GM23338 (cell line): Measurements from ENCODE around the gene SIGLEC12. TPM values are rescaled to one million over a fixed set of nuclear protein-coding genes. Genes with fewer than 3 reads are reported as not detected.

Experiments used
- EZH2 ChIP-seq: fragments of 200-600 bp; sonication (generic); IDR thresholded peaks from one replicate; pipeline ENCODE4 v1.8.0; 2017; ENCODE audit warnings: antibody characterized with exemption, mild to moderate bottlenecking, low read depth; ENCODE audit not compliant: unreplicated experiment
- EZH2phosphoT487 ChIP-seq: fragments of 200-600 bp; sonication (generic); IDR thresholded peaks from one replicate; pipeline ENCODE4 v1.8.1; 2018; ENCODE audit warnings: antibody characterized with exemption; ENCODE audit not compliant: unreplicated experiment
- POLR2AphosphoS5 ChIP-seq: IDR thresholded peaks from 2 replicates; pipeline ENCODE4 v1.6.1; 2016; ENCODE audit warnings: antibody characterized with exemption, low read depth
- STAT1 ChIP-seq: IDR thresholded peaks from one replicate; pipeline ENCODE4 v1.6.1; 2016; ENCODE audit warnings: antibody characterized with exemption; ENCODE audit not compliant: unreplicated experiment
- ZNF114 ChIP-seq: fragments of 250-450 bp; sonication (Bioruptor Pico); IDR thresholded peaks from 2 replicates; pipeline ENCODE4 v1.5.0; 2020; ENCODE audit warnings: mild to moderate bottlenecking, moderate library complexity
- polyA plus RNA-seq: library from polyadenylated mRNA; unstranded; fragments of >200 nt; fragmentation: Nextera tagmentation; extraction: Ambion mirVana; gene quantifications from 2 replicates; pipeline ENCODE4 v1.2.1, GENCODE V29; 2016
- total RNA-seq: library from RNA; depleted of rRNA; stranded (reverse); fragments of >200 nt; shearing (Covaris generic); gene quantifications from 2 replicates; pipeline ENCODE4 v1.2.3, GENCODE V29; 2014
- TF ChIP-seq, protein P1 (sequence below): fragments of 250-450 bp; sonication (Bioruptor Pico); IDR thresholded peaks from 2 replicates; pipeline ENCODE4 v1.5.0; 2020; ENCODE audit warnings: mild to moderate bottlenecking, moderate library complexity
- TF ChIP-seq, protein P2 (sequence below), 2 experiments: fragments of 200-600 bp in 1 of 2; sonication (generic) in 1 of 2; conservative IDR thresholded peaks; 2 replicates each; pipeline versions ENCODE4 v1.5.1 to v1.6.1; 2016 to 2017; ENCODE audit warnings: antibody characterized with exemption in 2 of 2, low read depth in 2 of 2, mild to moderate bottlenecking in 2 of 2, moderate library complexity in 1 of 2
- TF ChIP-seq, protein P3 (sequence below): IDR thresholded peaks from one replicate; pipeline ENCODE4 v1.6.1; 2018; ENCODE audit warnings: antibody characterized with exemption; ENCODE audit not compliant: unreplicated experiment
- TF ChIP-seq, protein P4 (sequence below): IDR thresholded peaks from 2 replicates; pipeline ENCODE4 v1.6.1; 2016; ENCODE audit warnings: antibody characterized with exemption

SIGLEC12 gene
- total and polyA plus RNA-seq, 2 experiments from 2014 or later: not detected

DNA sequence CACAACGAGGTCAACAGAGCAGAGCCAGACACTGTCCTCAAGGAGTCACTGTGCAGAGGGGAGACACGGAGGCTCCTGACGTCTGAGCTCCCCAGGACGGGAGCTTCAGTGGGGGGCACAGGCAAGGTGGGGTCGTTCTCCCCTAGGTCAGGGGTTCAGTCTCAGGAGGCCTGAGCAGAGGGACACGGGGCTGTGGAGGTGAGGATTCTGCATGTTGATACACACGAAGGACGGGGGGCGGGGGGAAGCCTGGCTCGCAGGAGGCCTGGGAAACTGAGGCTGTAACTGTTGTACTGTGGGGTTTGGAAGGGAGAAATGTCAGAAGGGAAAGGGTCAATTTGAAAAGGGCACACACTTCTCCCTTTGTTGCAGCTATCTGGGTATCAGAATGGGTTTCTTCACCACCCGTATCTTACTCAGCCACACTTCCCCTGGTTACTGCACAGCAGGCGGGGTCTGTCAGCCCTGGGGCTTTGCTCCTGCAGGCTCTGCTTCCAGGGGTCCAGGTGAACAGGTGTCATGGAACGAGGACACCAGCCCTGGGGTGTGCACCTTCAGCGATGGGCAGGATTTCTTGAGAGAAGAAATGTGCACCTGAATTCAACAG lies 42.6 kb downstream of the SIGLEC12 start (continued):
- TF ChIP-seq, protein P1, sequence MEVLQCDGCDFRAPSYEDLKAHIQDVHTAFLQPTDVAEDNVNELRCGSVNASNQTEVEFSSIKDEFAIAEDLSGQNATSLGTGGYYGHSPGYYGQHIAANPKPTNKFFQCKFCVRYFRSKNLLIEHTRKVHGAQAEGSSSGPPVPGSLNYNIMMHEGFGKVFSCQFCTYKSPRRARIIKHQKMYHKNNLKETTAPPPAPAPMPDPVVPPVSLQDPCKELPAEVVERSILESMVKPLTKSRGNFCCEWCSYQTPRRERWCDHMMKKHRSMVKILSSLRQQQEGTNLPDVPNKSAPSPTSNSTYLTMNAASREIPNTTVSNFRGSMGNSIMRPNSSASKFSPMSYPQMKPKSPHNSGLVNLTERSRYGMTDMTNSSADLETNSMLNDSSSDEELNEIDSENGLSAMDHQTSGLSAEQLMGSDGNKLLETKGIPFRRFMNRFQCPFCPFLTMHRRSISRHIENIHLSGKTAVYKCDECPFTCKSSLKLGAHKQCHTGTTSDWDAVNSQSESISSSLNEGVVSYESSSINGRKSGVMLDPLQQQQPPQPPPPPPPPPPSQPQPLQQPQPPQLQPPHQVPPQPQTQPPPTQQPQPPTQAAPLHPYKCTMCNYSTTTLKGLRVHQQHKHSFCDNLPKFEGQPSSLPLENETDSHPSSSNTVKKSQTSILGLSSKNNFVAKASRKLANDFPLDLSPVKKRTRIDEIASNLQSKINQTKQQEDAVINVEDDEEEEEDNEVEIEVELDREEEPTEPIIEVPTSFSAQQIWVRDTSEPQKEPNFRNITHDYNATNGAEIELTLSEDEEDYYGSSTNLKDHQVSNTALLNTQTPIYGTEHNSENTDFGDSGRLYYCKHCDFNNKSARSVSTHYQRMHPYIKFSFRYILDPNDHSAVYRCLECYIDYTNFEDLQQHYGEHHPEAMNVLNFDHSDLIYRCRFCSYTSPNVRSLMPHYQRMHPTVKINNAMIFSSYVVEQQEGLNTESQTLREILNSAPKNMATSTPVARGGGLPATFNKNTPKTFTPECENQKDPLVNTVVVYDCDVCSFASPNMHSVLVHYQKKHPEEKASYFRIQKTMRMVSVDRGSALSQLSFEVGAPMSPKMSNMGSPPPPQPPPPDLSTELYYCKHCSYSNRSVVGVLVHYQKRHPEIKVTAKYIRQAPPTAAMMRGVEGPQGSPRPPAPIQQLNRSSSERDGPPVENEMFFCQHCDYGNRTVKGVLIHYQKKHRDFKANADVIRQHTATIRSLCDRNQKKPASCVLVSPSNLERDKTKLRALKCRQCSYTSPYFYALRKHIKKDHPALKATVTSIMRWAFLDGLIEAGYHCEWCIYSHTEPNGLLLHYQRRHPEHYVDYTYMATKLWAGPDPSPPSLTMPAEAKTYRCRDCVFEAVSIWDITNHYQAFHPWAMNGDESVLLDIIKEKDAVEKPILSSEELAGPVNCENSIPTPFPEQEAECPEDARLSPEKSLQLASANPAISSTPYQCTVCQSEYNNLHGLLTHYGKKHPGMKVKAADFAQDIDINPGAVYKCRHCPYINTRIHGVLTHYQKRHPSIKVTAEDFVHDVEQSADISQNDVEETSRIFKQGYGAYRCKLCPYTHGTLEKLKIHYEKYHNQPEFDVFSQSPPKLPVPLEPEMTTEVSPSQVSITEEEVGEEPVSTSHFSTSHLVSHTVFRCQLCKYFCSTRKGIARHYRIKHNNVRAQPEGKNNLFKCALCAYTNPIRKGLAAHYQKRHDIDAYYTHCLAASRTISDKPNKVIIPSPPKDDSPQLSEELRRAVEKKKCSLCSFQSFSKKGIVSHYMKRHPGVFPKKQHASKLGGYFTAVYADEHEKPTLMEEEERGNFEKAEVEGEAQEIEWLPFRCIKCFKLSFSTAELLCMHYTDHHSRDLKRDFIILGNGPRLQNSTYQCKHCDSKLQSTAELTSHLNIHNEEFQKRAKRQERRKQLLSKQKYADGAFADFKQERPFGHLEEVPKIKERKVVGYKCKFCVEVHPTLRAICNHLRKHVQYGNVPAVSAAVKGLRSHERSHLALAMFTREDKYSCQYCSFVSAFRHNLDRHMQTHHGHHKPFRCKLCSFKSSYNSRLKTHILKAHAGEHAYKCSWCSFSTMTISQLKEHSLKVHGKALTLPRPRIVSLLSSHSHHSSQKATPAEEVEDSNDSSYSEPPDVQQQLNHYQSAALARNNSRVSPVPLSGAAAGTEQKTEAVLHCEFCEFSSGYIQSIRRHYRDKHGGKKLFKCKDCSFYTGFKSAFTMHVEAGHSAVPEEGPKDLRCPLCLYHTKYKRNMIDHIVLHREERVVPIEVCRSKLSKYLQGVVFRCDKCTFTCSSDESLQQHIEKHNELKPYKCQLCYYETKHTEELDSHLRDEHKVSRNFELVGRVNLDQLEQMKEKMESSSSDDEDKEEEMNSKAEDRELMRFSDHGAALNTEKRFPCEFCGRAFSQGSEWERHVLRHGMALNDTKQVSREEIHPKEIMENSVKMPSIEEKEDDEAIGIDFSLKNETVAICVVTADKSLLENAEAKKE: no peak
- TF ChIP-seq, protein P2, sequence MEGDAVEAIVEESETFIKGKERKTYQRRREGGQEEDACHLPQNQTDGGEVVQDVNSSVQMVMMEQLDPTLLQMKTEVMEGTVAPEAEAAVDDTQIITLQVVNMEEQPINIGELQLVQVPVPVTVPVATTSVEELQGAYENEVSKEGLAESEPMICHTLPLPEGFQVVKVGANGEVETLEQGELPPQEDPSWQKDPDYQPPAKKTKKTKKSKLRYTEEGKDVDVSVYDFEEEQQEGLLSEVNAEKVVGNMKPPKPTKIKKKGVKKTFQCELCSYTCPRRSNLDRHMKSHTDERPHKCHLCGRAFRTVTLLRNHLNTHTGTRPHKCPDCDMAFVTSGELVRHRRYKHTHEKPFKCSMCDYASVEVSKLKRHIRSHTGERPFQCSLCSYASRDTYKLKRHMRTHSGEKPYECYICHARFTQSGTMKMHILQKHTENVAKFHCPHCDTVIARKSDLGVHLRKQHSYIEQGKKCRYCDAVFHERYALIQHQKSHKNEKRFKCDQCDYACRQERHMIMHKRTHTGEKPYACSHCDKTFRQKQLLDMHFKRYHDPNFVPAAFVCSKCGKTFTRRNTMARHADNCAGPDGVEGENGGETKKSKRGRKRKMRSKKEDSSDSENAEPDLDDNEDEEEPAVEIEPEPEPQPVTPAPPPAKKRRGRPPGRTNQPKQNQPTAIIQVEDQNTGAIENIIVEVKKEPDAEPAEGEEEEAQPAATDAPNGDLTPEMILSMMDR (conservative IDR thresholded peaks at IDR 0.05; ENCODE audit: low read depth in 2 of 2): no peak
- TF ChIP-seq EZH2phosphoT487 (no peak), POLR2AphosphoS5 (no peak), ZNF114 (no peak), EZH2 (no peak), STAT1 (no peak)
- TF ChIP-seq, protein P3, sequence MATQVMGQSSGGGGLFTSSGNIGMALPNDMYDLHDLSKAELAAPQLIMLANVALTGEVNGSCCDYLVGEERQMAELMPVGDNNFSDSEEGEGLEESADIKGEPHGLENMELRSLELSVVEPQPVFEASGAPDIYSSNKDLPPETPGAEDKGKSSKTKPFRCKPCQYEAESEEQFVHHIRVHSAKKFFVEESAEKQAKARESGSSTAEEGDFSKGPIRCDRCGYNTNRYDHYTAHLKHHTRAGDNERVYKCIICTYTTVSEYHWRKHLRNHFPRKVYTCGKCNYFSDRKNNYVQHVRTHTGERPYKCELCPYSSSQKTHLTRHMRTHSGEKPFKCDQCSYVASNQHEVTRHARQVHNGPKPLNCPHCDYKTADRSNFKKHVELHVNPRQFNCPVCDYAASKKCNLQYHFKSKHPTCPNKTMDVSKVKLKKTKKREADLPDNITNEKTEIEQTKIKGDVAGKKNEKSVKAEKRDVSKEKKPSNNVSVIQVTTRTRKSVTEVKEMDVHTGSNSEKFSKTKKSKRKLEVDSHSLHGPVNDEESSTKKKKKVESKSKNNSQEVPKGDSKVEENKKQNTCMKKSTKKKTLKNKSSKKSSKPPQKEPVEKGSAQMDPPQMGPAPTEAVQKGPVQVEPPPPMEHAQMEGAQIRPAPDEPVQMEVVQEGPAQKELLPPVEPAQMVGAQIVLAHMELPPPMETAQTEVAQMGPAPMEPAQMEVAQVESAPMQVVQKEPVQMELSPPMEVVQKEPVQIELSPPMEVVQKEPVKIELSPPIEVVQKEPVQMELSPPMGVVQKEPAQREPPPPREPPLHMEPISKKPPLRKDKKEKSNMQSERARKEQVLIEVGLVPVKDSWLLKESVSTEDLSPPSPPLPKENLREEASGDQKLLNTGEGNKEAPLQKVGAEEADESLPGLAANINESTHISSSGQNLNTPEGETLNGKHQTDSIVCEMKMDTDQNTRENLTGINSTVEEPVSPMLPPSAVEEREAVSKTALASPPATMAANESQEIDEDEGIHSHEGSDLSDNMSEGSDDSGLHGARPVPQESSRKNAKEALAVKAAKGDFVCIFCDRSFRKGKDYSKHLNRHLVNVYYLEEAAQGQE: no peak
- TF ChIP-seq, protein P4, sequence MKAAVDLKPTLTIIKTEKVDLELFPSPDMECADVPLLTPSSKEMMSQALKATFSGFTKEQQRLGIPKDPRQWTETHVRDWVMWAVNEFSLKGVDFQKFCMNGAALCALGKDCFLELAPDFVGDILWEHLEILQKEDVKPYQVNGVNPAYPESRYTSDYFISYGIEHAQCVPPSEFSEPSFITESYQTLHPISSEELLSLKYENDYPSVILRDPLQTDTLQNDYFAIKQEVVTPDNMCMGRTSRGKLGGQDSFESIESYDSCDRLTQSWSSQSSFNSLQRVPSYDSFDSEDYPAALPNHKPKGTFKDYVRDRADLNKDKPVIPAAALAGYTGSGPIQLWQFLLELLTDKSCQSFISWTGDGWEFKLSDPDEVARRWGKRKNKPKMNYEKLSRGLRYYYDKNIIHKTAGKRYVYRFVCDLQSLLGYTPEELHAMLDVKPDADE: no peak
